Parathyroid adenoma (tissue), 2 donors: ENCODE data around the gene NR3C2.

Experiments
- H2AFZ ChIP-seq: fragments of 300-600 bp; sonication (generic); one replicate; pipeline ENCODE4 v1.7.0; 2017; ENCODE audit warnings: antibody characterized with exemption, mild to moderate bottlenecking
- H3K27ac ChIP-seq: fragments of 300-600 bp; sonication (generic); one replicate; pipeline ENCODE4 v1.7.0; 2017
- H3K27me3 ChIP-seq: fragments of 300-600 bp; sonication (generic); one replicate; pipeline ENCODE4 v1.7.0; 2017; ENCODE audit warnings: low read length; ENCODE audit not compliant: control insufficient read depth, insufficient read depth
- H3K36me3 ChIP-seq: fragments of 300-600 bp; sonication (generic); one replicate; pipeline ENCODE4 v1.7.0; 2017; ENCODE audit warnings: low read length; ENCODE audit not compliant: control insufficient read depth, insufficient read depth
- H3K4me1 ChIP-seq: fragments of 300-600 bp; sonication (generic); one replicate; pipeline ENCODE4 v1.7.0; 2017; ENCODE audit warnings: control low read depth
- H3K4me2 ChIP-seq: fragments of 300-600 bp; sonication (generic); one replicate; pipeline ENCODE4 v1.7.0; 2017; ENCODE audit warnings: low read length
- H3K4me3 ChIP-seq: fragments of 300-600 bp; sonication (generic); one replicate; pipeline ENCODE4 v1.7.0; 2017; ENCODE audit warnings: low read depth, low read length
- H3K79me2 ChIP-seq: fragments of 300-600 bp; sonication (generic); one replicate; pipeline ENCODE4 v1.7.0; 2017; ENCODE audit warnings: control low read depth
- H3K9ac ChIP-seq: fragments of 300-600 bp; sonication (generic); one replicate; pipeline ENCODE4 v1.7.0; 2017; ENCODE audit warnings: mild to moderate bottlenecking
- H3K9me3 ChIP-seq: fragments of 300-600 bp; sonication (generic); one replicate; pipeline ENCODE4 v1.7.0; 2017; ENCODE audit warnings: low read length; ENCODE audit not compliant: control insufficient read depth
- TF ChIP-seq, protein P1 (sequence below): fragments of 300-600 bp; sonication (generic); IDR thresholded peaks from one replicate; pipeline ENCODE4 v1.7.0; 2017; ENCODE audit warnings: antibody characterized with exemption, mild to moderate bottlenecking
- donor health status: primary hyperparathyroidism.

Gene NR3C2

DNA sequence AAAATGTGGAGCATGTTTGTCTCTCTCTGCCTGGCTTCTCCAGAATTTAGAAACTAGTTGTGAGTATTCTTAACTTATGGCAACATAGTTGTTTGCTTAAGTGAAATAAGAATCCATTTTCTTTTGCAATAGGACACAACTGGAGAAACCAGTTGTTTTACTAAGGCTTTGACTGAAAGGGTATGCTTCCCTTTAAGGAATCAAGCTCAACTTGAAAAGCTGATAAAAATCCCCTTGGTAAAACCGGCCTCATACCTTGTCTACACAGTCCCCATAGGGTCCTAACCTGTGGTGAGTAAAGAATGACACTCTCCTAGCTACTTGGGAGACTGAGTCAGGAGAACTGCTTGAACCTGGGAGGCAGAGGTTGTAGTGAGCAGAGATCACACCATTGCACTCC is 139.8 kb downstream of the NR3C2 start:
- TF ChIP-seq, protein P1, sequence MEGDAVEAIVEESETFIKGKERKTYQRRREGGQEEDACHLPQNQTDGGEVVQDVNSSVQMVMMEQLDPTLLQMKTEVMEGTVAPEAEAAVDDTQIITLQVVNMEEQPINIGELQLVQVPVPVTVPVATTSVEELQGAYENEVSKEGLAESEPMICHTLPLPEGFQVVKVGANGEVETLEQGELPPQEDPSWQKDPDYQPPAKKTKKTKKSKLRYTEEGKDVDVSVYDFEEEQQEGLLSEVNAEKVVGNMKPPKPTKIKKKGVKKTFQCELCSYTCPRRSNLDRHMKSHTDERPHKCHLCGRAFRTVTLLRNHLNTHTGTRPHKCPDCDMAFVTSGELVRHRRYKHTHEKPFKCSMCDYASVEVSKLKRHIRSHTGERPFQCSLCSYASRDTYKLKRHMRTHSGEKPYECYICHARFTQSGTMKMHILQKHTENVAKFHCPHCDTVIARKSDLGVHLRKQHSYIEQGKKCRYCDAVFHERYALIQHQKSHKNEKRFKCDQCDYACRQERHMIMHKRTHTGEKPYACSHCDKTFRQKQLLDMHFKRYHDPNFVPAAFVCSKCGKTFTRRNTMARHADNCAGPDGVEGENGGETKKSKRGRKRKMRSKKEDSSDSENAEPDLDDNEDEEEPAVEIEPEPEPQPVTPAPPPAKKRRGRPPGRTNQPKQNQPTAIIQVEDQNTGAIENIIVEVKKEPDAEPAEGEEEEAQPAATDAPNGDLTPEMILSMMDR = no peak
- H3K9me3 ChIP-seq = no peaks in the 10 kb centered on the region
- H3K27ac ChIP-seq = no peak overlapping the region
- no peak overlapping the region for H3K4me2 ChIP-seq
- H2AFZ ChIP-seq = no peak overlapping the region
- H3K27me3 ChIP-seq = no peaks in the 10 kb centered on the region
- peaks cover 2% of the 10 kb centered on the region for H3K79me2 ChIP-seq
- no peaks in the 10 kb centered on the region for H3K4me1 ChIP-seq
- H3K4me3 ChIP-seq = no peak overlapping the region
- H3K9ac ChIP-seq = no peak overlapping the region
- H3K36me3 ChIP-seq = no peaks in the 10 kb centered on the region

DNA sequence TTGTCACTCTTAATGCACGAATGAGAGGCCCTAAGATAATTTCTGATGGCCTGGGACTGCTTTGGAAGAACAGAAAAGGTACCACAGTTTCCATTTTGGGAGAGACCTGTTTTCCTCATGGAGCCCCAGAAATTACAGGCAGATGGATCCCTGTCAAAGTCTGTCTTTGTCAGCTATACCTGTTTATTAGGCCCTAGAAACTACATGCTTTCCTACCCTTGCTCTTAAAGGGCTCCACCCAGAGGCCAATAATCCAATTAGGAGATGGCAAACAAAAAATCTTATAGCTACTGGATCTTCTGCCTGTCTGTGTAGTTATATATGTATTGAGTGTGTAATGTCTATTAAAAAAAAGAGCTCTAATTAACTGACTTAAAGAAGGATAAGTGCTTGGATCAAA is 141.3 kb downstream of the NR3C2 start:
- Histone ChIP-seq H3K9ac (no peak overlapping the region), H3K36me3 (no peaks in the 10 kb centered on the region), H2AFZ (no peak overlapping the region), H3K79me2 (peaks cover 2% of the 10 kb centered on the region), H3K9me3 (no peaks in the 10 kb centered on the region), H3K27ac (no peak overlapping the region), H3K4me3 (no peak overlapping the region), H3K27me3 (no peaks in the 10 kb centered on the region), H3K4me2 (no peak overlapping the region), H3K4me1 (no peaks in the 10 kb centered on the region)
- TF ChIP-seq, protein P1 = no peak

DNA sequence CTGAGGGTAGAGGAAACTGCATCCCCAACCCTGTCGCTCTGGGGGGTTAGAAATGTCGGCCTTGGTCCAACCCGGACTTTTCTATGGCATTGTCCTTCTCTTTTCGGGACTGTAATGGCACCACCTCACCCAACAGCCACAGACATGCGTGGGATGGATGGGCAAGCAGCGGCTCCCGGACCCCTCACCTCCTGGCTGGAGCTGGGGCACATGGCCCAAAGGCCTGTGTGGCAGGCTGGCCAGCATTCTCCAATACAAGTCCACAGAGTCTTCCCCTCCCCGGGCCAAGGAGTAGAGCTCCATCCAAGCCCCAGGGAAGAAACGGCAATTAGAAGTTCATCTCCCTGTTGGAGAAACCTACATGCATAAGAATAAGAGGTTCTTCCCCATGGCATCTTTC is 142.9 kb downstream of the NR3C2 start:
- Histone ChIP-seq H3K4me2 (no peak overlapping the region), H3K4me3 (no peak overlapping the region), H3K4me1 (no peaks in the 10 kb centered on the region), H3K36me3 (no peaks in the 10 kb centered on the region), H3K27ac (no peak overlapping the region), H3K27me3 (no peaks in the 10 kb centered on the region), H3K9ac (no peak overlapping the region), H3K9me3 (no peaks in the 10 kb centered on the region), H2AFZ (no peak overlapping the region), H3K79me2 (peaks cover 6% of the 10 kb centered on the region)
- TF ChIP-seq, protein P1 = no peak

DNA sequence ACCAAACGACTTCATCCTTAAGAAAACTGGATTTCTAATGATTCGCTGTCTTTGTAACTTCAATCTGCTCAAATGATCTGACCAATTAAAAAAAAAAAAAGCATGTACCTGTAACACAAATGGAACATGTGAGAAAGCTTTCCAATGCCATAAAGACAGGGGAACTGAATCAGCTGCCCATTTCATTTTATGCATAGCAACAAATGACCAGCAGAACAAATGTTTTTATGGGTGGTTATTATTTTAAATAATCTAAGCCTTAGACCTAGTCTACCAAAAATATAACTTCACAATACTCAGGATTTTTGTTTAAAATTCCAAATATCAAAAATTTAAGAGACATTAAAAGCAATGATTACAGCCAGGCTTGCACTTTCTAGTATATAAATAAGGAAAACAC is 145.7 kb downstream of the NR3C2 start:
- no peaks in the 10 kb centered on the region for H3K36me3 ChIP-seq
- no peak overlapping the region for H3K4me3 ChIP-seq
- H3K79me2 ChIP-seq = peaks cover 6% of the 10 kb centered on the region
- no peaks in the 10 kb centered on the region for H3K27me3 ChIP-seq
- H3K9ac ChIP-seq = no peak overlapping the region
- H3K4me1 ChIP-seq = no peaks in the 10 kb centered on the region
- TF ChIP-seq, protein P1 = no peak
- H3K27ac ChIP-seq = no peak overlapping the region
- no peaks in the 10 kb centered on the region for H3K9me3 ChIP-seq
- no peak overlapping the region for H2AFZ ChIP-seq
- no peak overlapping the region for H3K4me2 ChIP-seq

DNA sequence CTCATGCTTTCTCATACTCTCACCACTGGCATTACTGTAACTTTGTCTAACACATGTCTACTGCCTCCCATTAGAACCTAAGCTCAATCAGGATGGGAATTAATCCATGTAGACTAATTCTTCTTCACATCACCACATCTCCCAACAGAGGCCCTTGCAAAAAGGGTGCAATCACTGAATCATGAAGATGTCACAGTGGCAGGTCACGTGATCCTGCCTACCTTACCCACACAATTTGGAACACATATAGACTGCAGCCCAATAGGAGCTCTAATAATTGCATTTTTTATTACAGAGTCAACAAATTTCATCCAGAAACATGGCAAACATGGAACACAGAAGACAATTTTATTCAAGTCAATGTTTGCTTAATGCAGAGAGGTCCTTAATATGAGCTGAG is 146.6 kb downstream of the NR3C2 start:
- H3K36me3 ChIP-seq = no peaks in the 10 kb centered on the region
- H3K27me3 ChIP-seq = no peaks in the 10 kb centered on the region
- no peak overlapping the region for H3K4me2 ChIP-seq
- H3K9ac ChIP-seq = no peak overlapping the region
- H3K4me3 ChIP-seq = no peak overlapping the region
- H3K27ac ChIP-seq = no peak overlapping the region
- no peak overlapping the region for H2AFZ ChIP-seq
- H3K79me2 ChIP-seq = peaks cover 3% of the 10 kb centered on the region
- H3K4me1 ChIP-seq = no peaks in the 10 kb centered on the region
- no peaks in the 10 kb centered on the region for H3K9me3 ChIP-seq
- TF ChIP-seq, protein P1 = no peak
